ENCODE measurements around the gene ATF6. TPM values are rescaled to one million over a fixed set of nuclear protein-coding genes. Genes with fewer than 3 reads are reported as not detected.

ATF6 gene
- total RNA-seq, 1 donor from 2014 or later = 26.5 TPM

GRCh38 chr1:161994175-161994668 lies 228.1 kb downstream of the ATF6 start:
- DNase-seq (ENCODE audit: low spot score) = peak; percentile 83

GRCh38 chr1:161997152-161997551 lies 231.0 kb downstream of the ATF6 start:
- no peak for DNase-seq (ENCODE audit: low spot score)

- no peak for DNase-seq (ENCODE audit: low spot score)
Observed at GRCh38 chr1:161998811-161999210, 232.7 kb downstream of the ATF6 start.

GRCh38 chr1:161999301-162000052 lies 233.4 kb downstream of the ATF6 start:
- DNase-seq (ENCODE audit: low spot score) = no peak

- no peak for DNase-seq (ENCODE audit: low spot score)
Observed at GRCh38 chr1:162000053-162000420, 233.9 kb downstream of the ATF6 start.

GRCh38 chr1:162003061-162003829 lies 237.1 kb downstream of the ATF6 start:
- DNase-seq (ENCODE audit: low spot score) = no peak

- no peak for DNase-seq (ENCODE audit: low spot score)
Observed at GRCh38 chr1:162003830-162004215, 237.7 kb downstream of the ATF6 start.

GRCh38 chr1:162004441-162004950 lies 238.4 kb downstream of the ATF6 start:
- no peak for DNase-seq (ENCODE audit: low spot score)

- DNase-seq (ENCODE audit: low spot score) = no peak
Observed at GRCh38 chr1:162006081-162006480, 240.0 kb downstream of the ATF6 start.

- DNase-seq (ENCODE audit: low spot score) = no peak
Observed at GRCh38 chr1:162007466-162007865, 241.3 kb downstream of the ATF6 start.

GRCh38 chr1:162008799-162009198 lies 242.7 kb downstream of the ATF6 start:
- DNase-seq (ENCODE audit: low spot score) = no peak

GRCh38 chr1:162009501-162010174 lies 243.5 kb downstream of the ATF6 start:
- no peak for DNase-seq (ENCODE audit: low spot score)

- DNase-seq (ENCODE audit: low spot score) = no peak
Observed at GRCh38 chr1:162010175-162010506, 244.0 kb downstream of the ATF6 start.

- no peak for DNase-seq (ENCODE audit: low spot score)
Observed at GRCh38 chr1:162011337-162012012, 245.4 kb downstream of the ATF6 start.

- no peak for DNase-seq (ENCODE audit: low spot score)
Observed at GRCh38 chr1:162013289-162013688, 247.2 kb downstream of the ATF6 start.

Other genes starting within 250 kb of the ATF6 start
- 6.8 TPM for gene HSPA6, start 241.8 kb upstream of the ATF6 start, total RNA-seq
- gene FCGR3A, start 216.5 kb upstream of the ATF6 start, total RNA-seq = 117 TPM
- gene FCGR3B, start 135.1 kb upstream of the ATF6 start, total RNA-seq = 10.9 TPM
- 43.4 TPM for gene FCGR2B, start 103.2 kb upstream of the ATF6 start, total RNA-seq
- not detected for gene FCRLA, start 59.1 kb upstream of the ATF6 start, total RNA-seq
- gene FCRLB, start 44.8 kb upstream of the ATF6 start, total RNA-seq = 0.48 TPM
- gene DUSP12, start 16.5 kb upstream of the ATF6 start, total RNA-seq = 16.2 TPM